Karpas-422 (cell line): ENCODE measurements around the gene DLEC1. TPM values are rescaled to one million over a fixed set of nuclear protein-coding genes. Genes with fewer than 3 reads are reported as not detected.
A peak's percentile ranks its signal among the peaks of the same experiment; 100 is the strongest.
"Not testable (repeated sequence)": the region's sequence is repeated elsewhere in the genome, so short reads cannot be mapped to it uniquely, and the experiment has no call there.

Experiments
- DNase-seq: peaks from one replicate; pipeline ENCODE4 v3.0.0-alpha.2; 2015
- H2AFZ ChIP-seq: fragments of 200-600 bp; sonication (generic); 2 replicates; pipeline ENCODE4 v1.6.1; 2014; ENCODE audit warnings: antibody characterized with exemption, low read length, mixed read lengths
- H3K27ac ChIP-seq: fragments of 200-600 bp; sonication (generic); 2 replicates; pipeline ENCODE4 v1.5.1; 2014; ENCODE audit warnings: mild to moderate bottlenecking, low read length, moderate library complexity
- H3K27me3 ChIP-seq: fragments of 200-600 bp; sonication (generic); 2 replicates; pipeline ENCODE4 v1.6.1; 2014; ENCODE audit warnings: low read length, mixed read lengths
- H3K36me3 ChIP-seq: fragments of 200-600 bp; sonication (generic); 2 replicates; pipeline ENCODE4 v1.6.1; 2014; ENCODE audit warnings: low read length, mixed read lengths; ENCODE audit not compliant: insufficient read depth
- H3K4me1 ChIP-seq: fragments of 200-600 bp; sonication (generic); 2 replicates; pipeline ENCODE4 v1.6.1; 2014; ENCODE audit warnings: mild to moderate bottlenecking, low read length, mixed read lengths
- H3K4me2 ChIP-seq: fragments of 200-600 bp; sonication (generic); 2 replicates; pipeline ENCODE4 v1.6.1; 2014; ENCODE audit warnings: low read length, low read depth, mild to moderate bottlenecking; ENCODE audit not compliant: poor library complexity, severe bottlenecking
- H3K4me3 ChIP-seq: fragments of 200-600 bp; sonication (generic); 2 replicates; pipeline ENCODE4 v1.5.1; 2014; ENCODE audit warnings: mild to moderate bottlenecking, antibody characterized with exemption, low read length, mixed read lengths
- H3K79me2 ChIP-seq: fragments of 200-600 bp; sonication (generic); 2 replicates; pipeline ENCODE4 v1.6.1; 2014; ENCODE audit warnings: mild to moderate bottlenecking, low read length, mixed read lengths
- H3K9ac ChIP-seq: fragments of 200-600 bp; sonication (generic); 2 replicates; pipeline ENCODE4 v1.6.0; 2014; ENCODE audit warnings: low read length
- H3K9me2 ChIP-seq: fragments of 200-600 bp; sonication (generic), shearing (Covaris generic); replicated peaks from 2 replicates; pipeline ENCODE4 v1.6.0; 2014; ENCODE audit warnings: mild to moderate bottlenecking, low read length, moderate library complexity; ENCODE audit not compliant: insufficient read depth
- H3K9me3 ChIP-seq: fragments of 300-700, 200-600 bp; sonication (generic); 2 replicates; pipeline ENCODE4 v1.6.1; 2014; ENCODE audit warnings: low read length, mixed read lengths
- H4K20me1 ChIP-seq: fragments of 200-600 bp; sonication (generic); 2 replicates; pipeline ENCODE4 v1.6.1; 2014; ENCODE audit warnings: mild to moderate bottlenecking, antibody characterized with exemption, low read length, low read depth; ENCODE audit not compliant: insufficient read depth
- total RNA-seq: library from RNA; depleted of rRNA; stranded (reverse); fragments of >200 nt; shearing (Covaris generic); gene quantifications from 2 replicates; pipeline ENCODE4 v1.2.3, GENCODE V29; 2014; ENCODE audit warnings: low replicate concordance

The DLEC1 gene
- total RNA-seq, 1 experiment from 2014 or later: not detected

DNA sequence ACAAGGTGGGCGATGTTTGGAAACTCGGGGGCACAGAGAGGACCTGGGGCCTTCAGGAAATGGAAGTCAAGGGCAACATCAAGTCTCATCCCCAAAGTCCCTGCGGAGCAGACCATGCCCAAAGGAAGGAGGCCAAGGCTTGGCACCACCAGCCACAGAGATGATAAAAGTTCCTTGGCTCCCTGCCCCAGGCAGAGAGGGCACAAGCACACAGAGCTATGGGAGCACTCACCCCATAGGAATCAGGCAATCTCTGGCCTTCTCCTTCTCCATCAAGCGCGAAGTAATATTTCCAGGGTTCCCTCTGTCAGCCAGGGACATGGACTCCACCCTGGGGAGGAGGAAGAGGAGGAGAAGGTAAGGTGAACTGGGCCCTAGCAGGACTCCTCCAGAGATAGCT lies 90.0 kb downstream of the DLEC1 start:
- no peak overlapping the region for H3K9ac ChIP-seq
- peaks cover 54% of the 10 kb centered on the region for H3K36me3 ChIP-seq
- no peak for DNase-seq
- H3K27me3 ChIP-seq: no peaks in the 10 kb centered on the region
- H3K4me3 ChIP-seq: no peak overlapping the region
- no peaks in the 10 kb centered on the region for H3K9me2 ChIP-seq
- H3K9me3 ChIP-seq: no peaks in the 10 kb centered on the region
- 0 out of 2 replicates have a peak, but pooled peaks cover 4% of the 10 kb centered on the region for H4K20me1 ChIP-seq
- no peak overlapping the region for H2AFZ ChIP-seq
- H3K4me1 ChIP-seq: no peaks in the 10 kb centered on the region
- no peak overlapping the region for H3K4me2 ChIP-seq
- H3K27ac ChIP-seq: no peak overlapping the region
- peaks cover 3% of the 10 kb centered on the region; the same call in 1 of the 2 replicates for H3K79me2 ChIP-seq

DNA sequence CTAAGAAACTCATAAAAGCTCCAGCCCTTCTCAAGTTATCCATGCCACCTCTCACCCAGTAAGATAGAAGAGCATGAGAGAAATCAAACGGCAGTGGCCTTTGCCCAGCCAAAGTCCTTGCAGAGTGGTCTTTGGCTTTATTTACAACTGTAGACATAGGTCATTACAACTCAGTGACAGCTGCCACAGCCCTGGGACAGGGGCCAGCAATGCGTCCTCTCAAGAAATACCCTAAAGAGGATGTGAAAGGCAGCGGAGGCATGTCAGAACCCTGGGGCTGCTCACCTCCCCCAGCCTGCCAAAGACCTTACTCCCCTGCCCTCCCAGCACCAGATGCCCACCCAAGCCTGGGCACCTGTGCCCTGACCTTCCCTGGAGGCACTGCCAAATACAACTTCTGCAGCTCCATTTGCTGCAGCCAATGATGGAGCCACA lies 91.6 kb downstream of the DLEC1 start:
- Histone ChIP-seq H3K4me3 (no peak overlapping the region), H3K9me2 (no peaks in the 10 kb centered on the region), H3K27me3 (no peaks in the 10 kb centered on the region), H2AFZ (no peak overlapping the region), H3K27ac (no peak overlapping the region), H4K20me1 (no peaks in the 10 kb centered on the region), H3K4me1 (peaks cover 9% of the 10 kb centered on the region), H3K9me3 (no peaks in the 10 kb centered on the region), H3K79me2 (peaks cover 13% of the 10 kb centered on the region), H3K36me3 (peaks cover 44% of the 10 kb centered on the region), H3K4me2 (no peak overlapping the region), H3K9ac (no peak overlapping the region)
- no peak for DNase-seq

GRCh38 chr3:38131621-38132369 lies 92.8 kb downstream of the DLEC1 start:
- no peaks in the 10 kb centered on the region for H3K27me3 ChIP-seq
- no peak overlapping the region for H3K9ac ChIP-seq
- H3K4me1 ChIP-seq: peaks cover 14% of the 10 kb centered on the region
- peak; percentile 75 for DNase-seq
- H3K4me2 ChIP-seq: no peak overlapping the region
- no peaks in the 10 kb centered on the region; the same call in 1 of the 2 replicates for H4K20me1 ChIP-seq
- no peak overlapping the region for H3K27ac ChIP-seq
- H3K9me2 ChIP-seq: no peaks in the 10 kb centered on the region
- H2AFZ ChIP-seq: no peak overlapping the region
- H3K4me3 ChIP-seq: no peak overlapping the region
- peaks cover 24% of the 10 kb centered on the region for H3K79me2 ChIP-seq
- H3K9me3 ChIP-seq: no peaks in the 10 kb centered on the region
- H3K36me3 ChIP-seq: peaks cover 36% of the 10 kb centered on the region

DNA sequence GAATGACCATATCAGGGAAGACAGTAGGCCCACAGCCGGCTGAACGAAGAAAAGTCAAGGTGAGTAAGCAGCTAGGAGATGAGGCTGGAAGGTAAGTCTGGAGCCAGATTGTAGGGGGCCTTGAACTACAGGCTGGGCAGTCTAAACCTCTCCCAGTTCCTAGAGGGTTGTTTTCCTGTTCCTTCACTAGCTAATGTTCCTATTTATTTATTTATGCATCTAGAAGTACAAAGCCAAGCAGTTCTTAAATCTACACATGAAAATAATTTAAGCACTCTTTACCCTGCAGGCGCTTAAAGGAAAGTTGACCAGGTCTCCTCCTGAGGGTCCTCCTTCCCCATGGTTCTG lies 94.2 kb downstream of the DLEC1 start:
- no peak overlapping the region for H3K4me2 ChIP-seq
- no peak for DNase-seq
- H3K4me1 ChIP-seq: peaks cover 22% of the 10 kb centered on the region
- H3K79me2 ChIP-seq: peaks cover 27% of the 10 kb centered on the region
- H3K9me3 ChIP-seq: no peaks in the 10 kb centered on the region
- no peaks in the 10 kb centered on the region for H3K9me2 ChIP-seq
- no peak overlapping the region for H3K4me3 ChIP-seq
- peaks cover 32% of the 10 kb centered on the region for H3K36me3 ChIP-seq
- no peak overlapping the region for H3K9ac ChIP-seq
- H3K27me3 ChIP-seq: no peaks in the 10 kb centered on the region
- no peak overlapping the region for H3K27ac ChIP-seq
- no peak overlapping the region for H2AFZ ChIP-seq
- H4K20me1 ChIP-seq: no peaks in the 10 kb centered on the region; the same call in 1 of the 2 replicates

GRCh38 chr3:38133557-38134405 lies 94.8 kb downstream of the DLEC1 start:
- H3K27ac ChIP-seq: no peak overlapping the region
- H3K4me1 ChIP-seq: peaks cover 24% of the 10 kb centered on the region
- no peak overlapping the region for H3K9ac ChIP-seq
- peaks cover 32% of the 10 kb centered on the region for H3K36me3 ChIP-seq
- no peaks in the 10 kb centered on the region for H3K9me2 ChIP-seq
- H3K4me3 ChIP-seq: no peak overlapping the region
- H3K9me3 ChIP-seq: no peaks in the 10 kb centered on the region
- H4K20me1 ChIP-seq: no peaks in the 10 kb centered on the region; the same call in 1 of the 2 replicates
- H3K4me2 ChIP-seq: no peak overlapping the region
- no peak for DNase-seq
- no peaks in the 10 kb centered on the region for H3K27me3 ChIP-seq
- H3K79me2 ChIP-seq: peaks cover 29% of the 10 kb centered on the region
- H2AFZ ChIP-seq: no peak overlapping the region

GRCh38 chr3:38134517-38135143 lies 95.6 kb downstream of the DLEC1 start:
- not testable (repeated sequence) for H3K4me3 ChIP-seq, H2AFZ ChIP-seq, H3K27ac ChIP-seq, DNase-seq, H3K9me2 ChIP-seq, H3K27me3 ChIP-seq, H3K9me3 ChIP-seq, H4K20me1 ChIP-seq
- Histone ChIP-seq H3K79me2 (peaks cover 37% of the 10 kb centered on the region), H3K4me1 (peaks cover 28% of the 10 kb centered on the region), H3K9ac (peak overlapping the region; percentile 92; the same call in 1 of the 2 replicates), H3K36me3 (peaks cover 27% of the 10 kb centered on the region), H3K4me2 (peak overlapping the region; percentile 92)

- H3K9me3 ChIP-seq, H3K27me3 ChIP-seq, H3K9me2 ChIP-seq, H2AFZ ChIP-seq: not testable (repeated sequence)
- Histone ChIP-seq H3K27ac (peak overlapping the region; percentile 35), H4K20me1 (peaks cover 10% of the 10 kb centered on the region; the same call in 1 of the 2 replicates), H3K36me3 (peaks cover 28% of the 10 kb centered on the region), H3K4me3 (peak overlapping the region; percentile 88), H3K4me2 (peak overlapping the region; percentile 92), H3K79me2 (peaks cover 42% of the 10 kb centered on the region), H3K9ac (peak overlapping the region; percentile 92), H3K4me1 (peaks cover 35% of the 10 kb centered on the region)
- peak; percentile 74 for DNase-seq
Measured at GRCh38 chr3:38135621-38136277, 96.7 kb downstream of the DLEC1 start.
